ENCODE measurements around the gene LONRF3. TPM values are rescaled to one million over a fixed set of nuclear protein-coding genes. Genes with fewer than 3 reads are reported as not detected.
"Not testable (repeated sequence)": the region's sequence is repeated elsewhere in the genome, so short reads cannot be mapped to it uniquely, and the experiment has no call there.

Gene LONRF3
- total RNA-seq, 1 donor from 2014 or later: 4.2 TPM

DNA sequence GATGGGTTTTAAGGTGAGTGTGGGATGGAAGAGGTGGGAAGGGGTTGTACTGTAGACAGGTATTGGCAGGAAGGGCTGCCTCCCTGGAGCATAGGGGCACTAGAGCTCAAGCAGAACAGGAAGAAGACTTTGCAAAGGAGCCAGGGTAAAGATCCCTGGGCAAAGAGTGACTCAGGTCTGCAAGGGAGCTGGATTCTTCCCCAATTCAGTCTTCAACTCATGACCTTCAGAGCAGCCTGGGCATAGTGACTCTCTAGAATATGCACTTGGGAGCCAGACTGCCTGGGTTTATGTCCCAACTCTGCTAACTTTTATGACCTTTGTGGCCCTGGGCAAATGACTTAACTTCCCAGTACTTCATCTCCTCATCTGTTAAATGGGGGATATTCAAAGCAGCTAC, 4.0 kb downstream of the LONRF3 start:
- ATAC-seq (no peak), DNase-seq (no peak)
- intact Hi-C loops (cut with micrococcal nuclease): no loop called here

DNA sequence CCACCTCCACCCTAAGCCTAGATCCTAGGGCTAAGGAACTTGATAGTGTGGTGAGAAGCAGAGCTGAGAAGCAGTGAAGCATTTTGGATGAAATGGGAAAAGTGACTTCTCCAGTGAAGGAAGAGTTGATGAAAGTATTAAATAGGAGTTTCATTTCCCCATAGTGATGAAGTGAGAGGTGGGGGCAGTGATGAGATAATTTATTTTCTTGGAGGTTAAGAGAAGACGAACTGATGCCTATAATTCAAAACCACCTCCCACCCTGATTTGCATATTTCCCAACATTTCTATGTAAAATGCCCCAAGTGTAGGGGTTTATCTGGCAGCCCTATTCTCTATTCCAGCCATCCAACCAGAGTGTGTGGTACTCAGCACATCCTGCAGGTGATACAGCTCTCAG, 6.3 kb downstream of the LONRF3 start:
- intact Hi-C loops (cut with micrococcal nuclease): no loop called here
- ATAC-seq (no peak), DNase-seq (no peak)

DNA sequence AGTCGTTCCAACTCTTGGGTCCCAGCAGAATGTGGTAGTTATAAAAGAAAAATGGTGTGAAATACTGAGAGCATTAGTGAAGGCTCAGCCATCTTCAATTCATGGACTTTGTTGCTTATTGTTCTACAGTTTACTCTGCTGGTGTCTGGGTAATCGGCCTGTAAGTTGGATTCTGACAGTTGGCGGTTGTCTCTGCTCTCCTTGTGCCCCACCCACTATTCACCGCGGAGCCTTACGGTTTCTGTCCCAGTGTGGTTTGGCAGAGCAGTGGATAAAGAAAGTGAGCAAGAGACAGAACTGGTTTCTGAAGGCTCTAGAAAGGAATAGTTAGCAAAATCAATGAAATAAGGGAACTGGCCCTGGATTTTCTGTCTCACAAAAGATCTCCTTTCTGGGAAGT, 9.1 kb downstream of the LONRF3 start:
- no peak for ATAC-seq
- intact Hi-C loops (cut with micrococcal nuclease): no loop called here
- DNase-seq: no peak

DNA sequence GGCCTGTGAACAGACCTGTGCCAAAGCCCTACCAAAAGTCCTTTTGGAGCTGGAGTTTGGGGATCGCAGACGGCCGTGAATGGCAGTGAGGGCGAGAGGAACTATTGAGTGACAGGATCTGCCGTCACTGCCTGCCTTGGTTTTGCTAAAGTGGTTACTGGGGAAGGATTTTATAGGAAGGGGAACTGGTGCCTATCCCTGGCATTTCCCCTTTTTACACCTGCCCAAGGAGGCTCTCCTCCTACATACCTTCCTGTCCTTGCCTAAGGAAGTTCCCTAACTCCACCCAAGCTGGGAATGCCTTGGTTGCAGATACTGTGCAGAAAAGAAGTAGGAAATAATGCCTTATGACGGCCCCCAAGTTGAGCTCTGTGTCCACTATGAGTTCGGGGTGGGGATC, 14.5 kb downstream of the LONRF3 start:
- DNase-seq (no peak), ATAC-seq (no peak)
- intact Hi-C loops (cut with micrococcal nuclease): no loop called here

DNA sequence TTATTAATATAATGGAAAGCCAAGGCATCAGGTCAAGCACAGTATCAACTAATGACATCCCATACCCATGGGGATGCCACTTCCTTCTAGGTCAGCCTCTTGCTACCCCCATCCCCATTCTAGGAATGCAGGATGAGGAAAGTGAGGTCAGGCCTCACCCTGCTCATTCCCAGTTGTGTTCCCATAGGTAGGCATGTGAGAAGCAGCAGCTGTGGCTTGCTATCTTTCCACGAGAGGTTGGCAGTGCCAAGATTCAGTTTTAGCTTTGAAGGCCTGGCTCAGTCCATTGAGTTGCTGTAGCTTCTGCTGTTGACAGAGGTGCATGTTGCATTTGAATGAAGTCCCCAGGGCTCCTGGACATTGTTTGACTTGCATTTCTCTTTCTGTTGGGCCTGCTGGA, 15.5 kb downstream of the LONRF3 start:
- no peak for DNase-seq
- no peak for ATAC-seq
- intact Hi-C loops (cut with micrococcal nuclease): no loop called here

DNA sequence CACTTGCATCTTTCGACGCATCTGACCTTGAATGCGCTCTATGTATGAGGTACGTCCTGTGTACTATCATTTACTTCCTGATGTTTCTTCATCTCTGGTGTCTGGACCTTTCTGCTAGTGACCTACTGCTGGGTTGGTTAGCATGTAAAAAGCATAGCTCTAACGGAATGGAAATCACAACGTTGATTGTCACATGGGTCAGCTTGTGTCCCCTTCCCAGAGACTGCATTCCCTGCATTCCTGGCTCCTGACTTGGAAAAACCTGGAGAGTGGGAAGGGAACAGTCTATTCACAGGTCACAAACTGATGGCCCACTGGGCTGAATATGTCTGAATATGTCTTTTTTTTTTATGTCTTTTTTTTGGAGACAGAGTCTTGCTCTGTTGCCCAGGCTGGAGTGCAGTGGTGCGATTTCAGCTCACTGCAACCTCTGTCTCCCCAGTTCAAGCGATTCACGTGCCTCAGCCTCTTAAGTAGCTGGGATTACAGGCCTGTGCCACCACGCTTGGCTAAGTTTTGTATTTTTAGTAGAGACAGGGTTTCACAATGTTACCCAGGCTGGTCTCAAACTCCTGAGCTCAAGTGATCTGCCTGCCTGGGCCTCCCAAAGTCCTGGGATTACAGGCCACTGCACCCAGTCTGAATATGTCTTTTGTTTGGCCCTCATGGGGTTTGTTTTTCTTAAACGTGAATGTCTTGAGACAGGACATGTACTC, 16.3 kb downstream of the LONRF3 start:
- DNase-seq (no peak), ATAC-seq (no peak)
- intact Hi-C loops (cut with micrococcal nuclease): no loop called here

DNA sequence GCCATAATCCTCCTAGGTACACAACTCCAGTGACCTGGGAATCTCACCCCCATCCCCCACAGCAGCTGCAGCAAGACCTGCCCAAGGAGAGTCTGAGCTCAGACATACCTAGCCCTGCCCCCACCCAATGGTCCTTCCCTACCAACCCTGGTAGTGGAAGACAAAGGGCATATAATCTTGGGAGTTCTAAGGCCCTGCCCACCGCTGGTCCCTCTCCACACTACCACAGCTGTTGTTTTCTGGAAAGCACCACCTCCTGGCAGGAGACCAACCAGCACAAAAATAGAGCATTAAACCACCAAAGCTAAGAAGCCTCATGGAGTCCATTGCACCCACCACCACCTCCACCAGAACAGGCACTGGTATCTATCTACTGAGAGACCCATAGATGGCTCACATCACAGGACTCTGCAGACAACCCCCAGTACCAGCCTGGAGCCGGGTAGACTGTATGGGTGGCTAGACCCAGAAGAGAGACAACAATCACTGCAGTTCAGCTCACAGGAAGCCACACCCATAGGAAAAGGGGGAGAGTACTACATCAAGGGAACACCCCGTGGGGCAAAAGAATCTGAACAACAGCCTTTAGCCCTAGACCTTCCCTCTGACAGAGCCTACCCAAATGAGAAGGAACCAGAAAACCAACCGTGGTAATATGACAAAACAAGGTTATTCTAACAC, 18.2 kb downstream of the LONRF3 start:
- ATAC-seq; DNase-seq; intact Hi-C loops (cut with micrococcal nuclease): not testable (repeated sequence)

DNA sequence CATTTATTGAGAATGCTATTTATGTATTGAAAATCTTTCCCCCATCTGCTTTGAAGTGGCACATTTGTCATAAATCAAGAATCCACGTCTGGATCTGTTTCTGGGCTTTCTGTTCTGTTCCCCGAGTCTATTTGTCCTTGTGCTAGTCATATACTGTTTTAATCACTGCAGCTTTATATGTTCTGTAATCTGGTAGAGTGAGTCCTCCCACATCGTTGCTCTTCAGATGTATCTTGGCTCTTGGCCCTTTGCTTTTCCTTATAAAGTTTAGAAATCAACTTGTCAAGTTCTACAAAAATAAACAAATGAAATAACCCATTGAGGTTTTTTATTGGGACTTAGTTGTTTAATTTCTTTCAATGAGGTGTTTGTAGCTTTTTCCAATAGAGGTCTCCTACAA, 29.0 kb downstream of the LONRF3 start:
- intact Hi-C loops (cut with micrococcal nuclease): loop anchor here (10.0 kb wide), 2 partner anchors 61 to 159 kb away; no protein-coding TSS in a partner anchor
- ATAC-seq: no peak
- no peak for DNase-seq

DNA sequence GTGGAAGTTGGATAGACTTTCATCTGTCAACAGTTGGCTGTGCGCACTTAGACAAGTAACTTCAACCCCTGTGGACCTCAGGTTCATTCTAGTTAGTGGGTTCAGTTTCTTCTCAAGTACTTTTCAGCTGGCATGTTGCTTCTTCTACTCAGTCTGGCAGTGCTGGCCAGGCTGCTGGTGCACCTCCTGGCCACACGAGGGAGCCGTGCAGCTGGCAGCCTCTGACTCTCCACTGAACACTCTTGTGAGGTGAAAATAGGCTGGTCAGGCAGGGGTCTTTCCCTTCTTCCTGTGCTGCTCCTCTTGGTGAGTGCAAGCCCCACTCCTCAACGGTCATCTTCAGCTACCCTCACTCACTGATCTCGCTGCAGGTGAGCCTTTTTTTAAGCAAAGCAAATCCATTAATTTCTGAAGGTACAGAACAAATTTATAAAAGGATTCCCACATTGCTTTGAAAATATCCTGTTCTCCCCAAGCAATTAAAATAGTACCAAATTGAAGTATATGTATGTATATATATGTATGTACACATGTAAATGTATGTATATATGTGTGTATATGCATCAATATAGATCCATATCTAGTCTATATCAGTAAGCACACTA, 30.6 kb downstream of the LONRF3 start:
- DNase-seq (peak; percentile 61), ATAC-seq (peak; percentile 68)
- intact Hi-C loops (cut with micrococcal nuclease): loop anchor here (10.0 kb wide), 2 partner anchors 60 to 160 kb away; no protein-coding TSS in a partner anchor

DNA sequence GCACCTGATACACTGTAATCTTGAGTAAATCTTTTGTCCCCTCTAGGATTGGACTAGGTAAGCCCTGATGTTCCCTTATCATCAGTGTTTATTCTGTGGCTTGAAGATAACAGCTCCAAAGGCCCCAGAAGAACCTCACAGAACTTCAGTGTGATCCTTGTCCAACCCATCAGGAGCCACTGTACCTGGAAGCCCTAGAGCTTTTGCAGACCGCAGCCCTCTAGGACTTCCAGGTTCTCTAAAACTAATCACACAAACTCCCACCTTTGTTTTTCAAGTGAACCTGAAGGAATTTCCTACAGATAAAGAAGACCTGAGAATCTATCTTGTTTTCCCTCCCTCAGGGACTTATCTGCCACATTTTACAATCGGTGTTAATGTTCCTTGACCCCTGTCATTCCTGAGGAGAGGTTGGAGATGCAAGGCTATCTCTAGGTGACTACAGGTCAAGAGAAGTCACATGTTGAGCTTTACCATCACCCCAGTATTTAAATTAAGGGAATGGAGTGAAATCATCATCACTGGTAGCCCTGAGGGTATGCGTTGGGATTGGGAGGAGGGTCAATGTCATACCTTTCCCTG, 32.9 kb downstream of the LONRF3 start:
- no peak for ATAC-seq
- DNase-seq: no peak
- intact Hi-C loops (cut with micrococcal nuclease): loop anchor here (10.0 kb wide), 2 partner anchors 58 to 162 kb away; no protein-coding TSS in a partner anchor

DNA sequence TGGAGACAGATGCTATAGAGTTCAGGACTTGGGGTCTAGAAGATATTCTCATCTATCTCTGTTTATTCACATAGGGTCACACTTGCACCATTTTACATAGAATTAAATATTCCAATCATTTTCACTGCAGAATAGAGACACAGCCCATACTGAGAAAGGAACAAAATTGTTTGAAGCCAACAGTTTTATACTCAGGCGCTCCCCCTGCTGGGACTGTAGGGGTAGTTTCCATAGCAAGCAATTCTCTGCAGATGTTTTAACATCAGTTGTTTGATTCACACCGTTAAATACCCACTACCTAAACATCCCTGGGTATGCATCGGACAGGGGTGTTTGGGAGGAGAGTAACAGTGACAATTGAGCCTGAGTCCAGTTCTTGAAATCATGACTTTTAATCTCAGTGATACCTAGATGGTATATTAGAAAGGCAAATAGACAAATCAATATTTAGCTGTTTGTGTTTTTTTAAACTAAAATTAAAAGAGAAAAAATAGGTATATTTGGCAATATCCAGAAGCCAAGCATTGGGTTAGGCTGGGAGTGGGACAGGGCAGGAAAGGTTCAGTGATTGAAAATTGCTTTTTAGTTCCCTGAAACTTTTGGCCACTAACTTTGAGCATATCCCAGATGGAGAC, 33.8 kb downstream of the LONRF3 start:
- DNase-seq: peak; percentile 39
- intact Hi-C loops (cut with micrococcal nuclease): loop anchor here (10.0 kb wide), 2 partner anchors 57 to 163 kb away; no protein-coding TSS in a partner anchor
- no peak for ATAC-seq

DNA sequence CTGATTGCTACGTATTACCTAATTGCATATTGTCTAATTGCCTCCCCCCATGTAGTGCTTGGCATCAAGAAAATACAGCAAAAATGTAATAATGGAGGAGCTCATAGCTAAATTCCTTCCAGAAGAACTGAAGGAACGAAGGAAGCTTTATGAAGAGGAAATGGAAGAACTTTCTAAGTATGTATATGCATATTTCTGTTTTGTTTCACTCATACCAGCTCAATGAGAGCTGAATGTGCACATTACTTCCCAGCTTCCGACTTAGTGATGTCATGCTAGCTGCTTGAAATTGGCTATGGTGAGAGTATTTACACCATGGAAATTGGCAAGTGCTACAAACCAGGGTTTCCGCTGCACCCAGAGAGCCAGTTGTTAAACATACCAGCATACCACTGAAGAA, 34.7 kb downstream of the LONRF3 start:
- ATAC-seq (no peak), DNase-seq (no peak)
- intact Hi-C loops (cut with micrococcal nuclease): loop anchor here (10.0 kb wide), 2 partner anchors 56 to 164 kb away; no protein-coding TSS in a partner anchor

DNA sequence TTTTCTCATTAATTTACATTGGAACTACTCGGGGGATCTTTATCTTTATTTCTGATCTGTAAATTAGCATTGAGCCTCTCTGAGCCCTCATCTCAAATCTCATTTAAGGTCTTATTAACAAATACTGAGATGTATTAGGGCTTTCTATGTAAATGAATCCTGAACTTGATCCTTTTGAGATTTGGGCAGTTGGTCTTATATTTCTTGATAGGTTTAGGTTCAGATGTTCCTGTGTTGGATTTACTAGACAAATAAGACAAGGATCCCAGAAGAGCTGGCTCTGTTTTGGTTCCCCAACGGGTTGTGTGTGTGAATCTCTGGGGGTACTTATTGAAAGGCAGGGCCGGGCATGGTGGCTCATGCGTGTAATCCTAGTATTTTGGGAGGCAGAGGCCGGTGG, 36.1 kb downstream of the LONRF3 start:
- ATAC-seq (no peak), DNase-seq (no peak)
- intact Hi-C loops (cut with micrococcal nuclease): no loop called here

DNA sequence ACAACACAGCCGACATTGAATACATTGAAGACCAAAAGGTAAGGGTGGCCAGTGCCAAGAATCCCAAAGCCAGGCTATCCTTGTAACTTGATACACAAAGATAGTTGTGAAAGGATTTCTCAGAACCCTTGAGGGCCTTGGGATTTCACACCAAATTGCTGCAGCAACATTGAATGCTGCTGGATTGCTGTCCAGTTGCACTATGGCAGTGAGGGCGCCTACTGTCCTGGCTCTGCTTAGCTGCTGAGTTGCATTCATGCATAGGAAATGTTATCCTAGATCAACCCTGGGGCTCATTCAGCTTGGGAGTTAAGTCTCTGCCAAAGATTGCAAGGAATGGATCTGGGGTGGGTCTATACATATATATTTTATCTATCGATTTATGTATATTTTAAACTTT, 38.7 kb downstream of the LONRF3 start:
- intact Hi-C loops (cut with micrococcal nuclease): no loop called here

DNA sequence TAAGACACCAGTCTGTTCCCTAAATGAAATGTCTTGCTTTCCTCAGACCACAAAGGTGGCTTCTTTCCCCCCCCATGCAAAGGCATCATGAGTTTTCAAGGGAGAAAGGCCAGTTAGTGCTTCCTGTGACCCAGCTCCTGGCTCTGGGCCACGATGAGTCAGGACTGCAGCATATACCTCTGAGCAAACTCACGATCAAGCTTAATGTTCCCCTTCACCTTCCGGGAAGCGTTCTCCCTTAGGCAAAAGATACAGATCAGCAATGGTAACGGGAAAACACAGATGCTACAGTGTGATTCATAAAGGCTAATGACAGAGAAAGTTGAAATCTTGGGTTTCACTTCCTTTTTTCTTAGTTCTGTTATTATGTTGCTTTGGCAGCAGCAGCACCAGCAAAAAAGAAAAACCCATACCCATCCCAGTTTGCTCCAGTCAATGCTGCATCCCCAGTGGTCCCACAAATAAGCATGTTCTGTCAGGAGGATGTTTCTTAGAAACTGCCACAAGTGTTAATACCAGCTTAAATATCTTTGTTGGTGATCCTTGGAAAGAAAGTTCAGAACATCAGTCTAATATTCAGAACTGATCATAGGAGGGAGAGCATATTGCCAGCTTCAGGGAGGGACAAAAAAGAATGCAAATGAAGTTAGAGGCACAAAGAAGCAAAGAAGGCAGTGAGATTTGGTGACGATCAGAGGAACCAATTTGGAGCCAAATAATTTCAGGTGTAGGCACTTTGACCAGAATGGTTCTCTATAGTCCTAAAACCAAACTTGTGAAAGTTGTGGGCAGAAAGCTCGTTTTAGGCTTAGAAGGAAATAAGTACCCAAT, 41.2 kb downstream of the LONRF3 start:
- ATAC-seq: peak; percentile 50
- intact Hi-C loops (cut with micrococcal nuclease): no loop called here
- DNase-seq: peak; percentile 69

More for the DNA sequence above, 38.7 kb downstream of the LONRF3 start:
- DNase-seq (no peak), ATAC-seq (no peak)

DNA sequence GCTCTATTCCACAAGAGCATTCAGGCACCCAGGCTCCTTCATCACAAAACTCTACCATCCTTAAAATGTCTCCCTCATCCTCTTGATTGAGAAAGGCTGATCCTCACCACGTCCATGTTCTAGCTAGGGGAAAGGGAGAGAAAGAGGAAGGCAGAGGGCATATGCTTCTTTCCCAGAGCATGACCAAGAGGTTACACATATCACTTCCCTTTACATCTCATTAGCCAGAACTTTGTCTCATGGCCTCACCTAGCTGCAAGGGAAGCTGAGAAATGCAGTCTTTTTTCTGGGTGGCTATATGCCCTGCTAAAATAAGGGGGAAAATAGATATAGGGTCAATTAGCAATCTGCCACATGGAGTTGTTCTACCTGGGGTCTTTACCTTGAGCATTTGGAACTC, 42.7 kb downstream of the LONRF3 start:
- intact Hi-C loops (cut with micrococcal nuclease): no loop called here
- ATAC-seq: no peak
- DNase-seq: no peak

DNA sequence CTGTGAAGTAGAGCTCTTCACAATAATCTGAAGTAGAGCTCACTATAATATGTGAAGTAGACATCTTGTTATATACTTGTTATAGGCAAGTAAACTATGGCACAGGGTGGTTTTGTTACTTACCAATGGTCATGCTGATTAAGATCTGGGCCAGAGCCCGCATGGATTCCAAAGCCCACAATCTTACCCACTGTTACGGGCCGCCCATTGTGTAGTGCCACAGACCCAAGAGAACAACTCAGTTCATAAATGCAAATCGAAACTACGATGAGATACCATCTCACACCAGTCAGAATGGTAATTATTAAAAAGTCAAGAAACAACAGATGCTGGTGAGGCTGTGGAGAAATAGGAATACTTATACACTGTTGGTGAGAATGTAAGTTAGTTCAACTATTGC, 51.5 kb downstream of the LONRF3 start:
- intact Hi-C loops (cut with micrococcal nuclease): no loop called here
- DNase-seq: no peak
- ATAC-seq: no peak

DNA sequence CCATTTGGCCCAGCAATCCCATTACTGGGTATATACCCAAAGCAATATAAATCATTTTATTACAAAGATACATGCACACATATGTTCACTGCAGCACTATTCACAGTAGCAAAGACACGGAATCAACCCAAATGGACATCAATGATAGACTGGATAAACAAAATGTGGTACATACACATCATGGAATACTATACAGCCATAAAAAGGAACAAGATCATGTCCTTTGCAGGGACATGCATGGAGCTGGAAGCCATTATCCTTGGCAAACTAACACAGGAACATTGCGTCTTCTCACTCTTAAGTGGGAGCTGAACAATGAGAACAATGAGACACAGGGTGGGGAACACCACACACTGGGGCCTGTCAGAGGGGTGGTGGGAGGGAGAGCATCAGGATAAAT, 51.9 kb downstream of the LONRF3 start:
- intact Hi-C loops (cut with micrococcal nuclease); ATAC-seq; DNase-seq: not testable (repeated sequence)
